ENCODE measurements around the gene KCNE2. TPM values are rescaled to one million over a fixed set of nuclear protein-coding genes. Genes with fewer than 3 reads are reported as not detected.

KCNE2 gene
- total and polyA plus RNA-seq, 2 of the 8 experiments (the other 6 are each of a cell fraction or from before 2014, with no cell fraction given) = 0.09 to 0.37 TPM

DNA sequence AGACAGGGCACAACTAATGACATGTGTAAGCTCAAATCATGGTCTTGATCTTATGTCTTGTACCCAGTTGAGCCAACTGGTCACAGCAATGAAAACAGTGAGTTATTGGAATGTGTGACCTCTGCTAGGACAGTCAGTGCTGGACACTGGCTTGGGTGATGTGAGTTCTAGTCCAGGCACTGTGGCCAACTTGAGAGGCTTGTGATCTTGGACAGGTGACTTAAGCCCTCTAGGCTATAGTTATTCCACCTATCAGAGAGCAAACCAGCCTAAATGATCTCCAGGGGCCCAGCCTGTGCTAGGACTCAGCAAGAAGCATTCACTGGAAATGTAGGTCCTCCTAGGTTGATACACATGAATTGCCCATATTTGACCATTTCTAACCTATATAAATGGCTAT lies 1.1 kb downstream of the KCNE2 start:
- Histone ChIP-seq H3K4me3 (ENCODE audit: extremely low read depth in 1 of 4, insufficient read depth in 2 of 4, low read depth in 3 of 4, low read length in 4 of 4) (no peak overlapping the region), H4K20me1 (replicated peaks in 1 of 2; ENCODE audit: control insufficient read depth in 1 of 2, insufficient read depth in 2 of 2, low read length in 2 of 2) (no peaks in the 10 kb centered on the region), H3K4me1 (replicated peaks in 1 of 4; ENCODE audit: control insufficient read depth in 3 of 4, insufficient read depth in 4 of 4, low read length in 3 of 4) (peaks cover 0 to 3% (median 0%) of the 10 kb centered on the region in 4 experiments; a peak in 2 of 7 replicates), H3K56ac (replicated peaks; ENCODE audit: insufficient read length, low read depth, low read length) (no peak overlapping the region), H3K4ac (replicated peaks; ENCODE audit: insufficient read length, low read depth, low read length) (no peak overlapping the region), H2BK5ac (ENCODE audit: low read depth, low read length) (no peak overlapping the region), H3K14ac (ENCODE audit: insufficient read length) (no peak overlapping the region), H4K5ac (ENCODE audit: insufficient read length, low read depth, low read length) (no peak overlapping the region), H2AFZ (ENCODE audit: low read length) (no peak overlapping the region), H3K18ac (ENCODE audit: extremely low read depth, low read length) (no peak overlapping the region), H2AK5ac (ENCODE audit: low read depth, low read length) (no peak overlapping the region), H3K27ac (ENCODE audit: low read depth, low read length) (no peak overlapping the region), H3K4me2 (ENCODE audit: insufficient read depth in 1 of 2, low read depth in 2 of 2, low read length in 2 of 2) (no peak overlapping the region), H4K91ac (replicated peaks; ENCODE audit: insufficient read length, low read length) (no peak overlapping the region), H3K9ac (replicated peaks in 1 of 4; ENCODE audit: extremely low read depth in 1 of 4, low read depth in 3 of 4, low read length in 3 of 4) (no peak overlapping the region), H2BK120ac (replicated peaks; ENCODE audit: low read depth, low read length) (no peak overlapping the region), H2BK12ac (ENCODE audit: low read depth, low read length) (no peak overlapping the region), H3K79me1 (ENCODE audit: low read depth, low read length) (no peaks in the 10 kb centered on the region), H3K9me3 (ENCODE audit: insufficient read depth in 2 of 2, low read depth in 1 of 2, low read length in 1 of 2) (no peaks in the 10 kb centered on the region), H3K27me3 (replicated peaks in 1 of 4; ENCODE audit: control insufficient read depth in 3 of 4, extremely low read depth in 1 of 4, insufficient read depth in 3 of 4, low read length in 3 of 4) (no peaks in the 10 kb centered on the region), H3K23ac (ENCODE audit: insufficient read length) (no peak overlapping the region), H2BK15ac (ENCODE audit: low read length) (no peak overlapping the region), H3K79me2 (ENCODE audit: control insufficient read depth in 1 of 2, insufficient read depth in 2 of 2, low read length in 2 of 2) (no peaks in the 10 kb centered on the region), H2BK20ac (ENCODE audit: low read length) (no peak overlapping the region), H3K36me3 (ENCODE audit: control insufficient read depth in 2 of 4, insufficient read depth in 4 of 4, low read length in 3 of 4) (no peaks in the 10 kb centered on the region), H3K23me2 (ENCODE audit: low read depth, low read length) (no peaks in the 10 kb centered on the region), H4K8ac (ENCODE audit: extremely low read depth, insufficient read depth, low read length) (no peak overlapping the region)
- POLR2A ChIA-PET (ENCODE audit: partially characterized antibody) = no interaction called here
- no peak for DNase-seq (ENCODE audit: low read depth in 1 of 2, low spot score in 2 of 2)
- CTCF ChIA-PET (ENCODE audit: partially characterized antibody) = interaction anchor here (0.9 to 2.1 kb wide), 2 partner anchors 16 to 267 kb away, joined by 4 to 9 read pairs; no protein-coding TSS in a partner anchor
- FAIRE-seq = no peak
- no peak for TF ChIP-seq FOSL1 (IDR thresholded peaks at IDR 0.05; ENCODE audit: insufficient read depth, low read depth, low read length)
- no peak for TF ChIP-seq CBX8 (IDR thresholded peaks at IDR 0.05; ENCODE audit: borderline replicate concordance, low read depth, low read length)
- TF ChIP-seq, protein P1, sequence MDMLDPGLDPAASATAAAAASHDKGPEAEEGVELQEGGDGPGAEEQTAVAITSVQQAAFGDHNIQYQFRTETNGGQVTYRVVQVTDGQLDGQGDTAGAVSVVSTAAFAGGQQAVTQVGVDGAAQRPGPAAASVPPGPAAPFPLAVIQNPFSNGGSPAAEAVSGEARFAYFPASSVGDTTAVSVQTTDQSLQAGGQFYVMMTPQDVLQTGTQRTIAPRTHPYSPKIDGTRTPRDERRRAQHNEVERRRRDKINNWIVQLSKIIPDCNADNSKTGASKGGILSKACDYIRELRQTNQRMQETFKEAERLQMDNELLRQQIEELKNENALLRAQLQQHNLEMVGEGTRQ (IDR thresholded peaks at IDR 0.05; ENCODE audit: low read length) = no peak
- TF ChIP-seq, protein P2, sequence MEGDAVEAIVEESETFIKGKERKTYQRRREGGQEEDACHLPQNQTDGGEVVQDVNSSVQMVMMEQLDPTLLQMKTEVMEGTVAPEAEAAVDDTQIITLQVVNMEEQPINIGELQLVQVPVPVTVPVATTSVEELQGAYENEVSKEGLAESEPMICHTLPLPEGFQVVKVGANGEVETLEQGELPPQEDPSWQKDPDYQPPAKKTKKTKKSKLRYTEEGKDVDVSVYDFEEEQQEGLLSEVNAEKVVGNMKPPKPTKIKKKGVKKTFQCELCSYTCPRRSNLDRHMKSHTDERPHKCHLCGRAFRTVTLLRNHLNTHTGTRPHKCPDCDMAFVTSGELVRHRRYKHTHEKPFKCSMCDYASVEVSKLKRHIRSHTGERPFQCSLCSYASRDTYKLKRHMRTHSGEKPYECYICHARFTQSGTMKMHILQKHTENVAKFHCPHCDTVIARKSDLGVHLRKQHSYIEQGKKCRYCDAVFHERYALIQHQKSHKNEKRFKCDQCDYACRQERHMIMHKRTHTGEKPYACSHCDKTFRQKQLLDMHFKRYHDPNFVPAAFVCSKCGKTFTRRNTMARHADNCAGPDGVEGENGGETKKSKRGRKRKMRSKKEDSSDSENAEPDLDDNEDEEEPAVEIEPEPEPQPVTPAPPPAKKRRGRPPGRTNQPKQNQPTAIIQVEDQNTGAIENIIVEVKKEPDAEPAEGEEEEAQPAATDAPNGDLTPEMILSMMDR (IDR thresholded peaks at IDR 0.05; ENCODE audit: control extremely low read depth in 1 of 3, insufficient read depth in 1 of 3, low read depth in 1 of 3, low read length in 3 of 3) = no peak

Measured in H1 (cell line).